ENCODE results near the gene NPB. TPM values are rescaled to one million over a fixed set of nuclear protein-coding genes. Genes with fewer than 3 reads are reported as not detected.

NPB gene
- total and polyA plus RNA-seq, 9 donors: 0.43 to 3.1 (median 1.3) TPM

- H3K27me3 ChIP-seq: no peaks in the 10 kb centered on the region
- no peak overlapping the region for H3K27ac ChIP-seq
- WGBS, 3 donors: 82 to 83% (median 82%) methylated on average over 14 to 15 of the region's 15 CpGs
- H3K9me3 ChIP-seq: no peaks in the 10 kb centered on the region
- intact Hi-C loops (cut with DNase I): no loop called here
- H3K4me1 ChIP-seq (ENCODE audit: insufficient read depth): peaks cover 19% of the 10 kb centered on the region
- no peaks in the 10 kb centered on the region for H3K36me3 ChIP-seq
- TF ChIP-seq, protein P1, sequence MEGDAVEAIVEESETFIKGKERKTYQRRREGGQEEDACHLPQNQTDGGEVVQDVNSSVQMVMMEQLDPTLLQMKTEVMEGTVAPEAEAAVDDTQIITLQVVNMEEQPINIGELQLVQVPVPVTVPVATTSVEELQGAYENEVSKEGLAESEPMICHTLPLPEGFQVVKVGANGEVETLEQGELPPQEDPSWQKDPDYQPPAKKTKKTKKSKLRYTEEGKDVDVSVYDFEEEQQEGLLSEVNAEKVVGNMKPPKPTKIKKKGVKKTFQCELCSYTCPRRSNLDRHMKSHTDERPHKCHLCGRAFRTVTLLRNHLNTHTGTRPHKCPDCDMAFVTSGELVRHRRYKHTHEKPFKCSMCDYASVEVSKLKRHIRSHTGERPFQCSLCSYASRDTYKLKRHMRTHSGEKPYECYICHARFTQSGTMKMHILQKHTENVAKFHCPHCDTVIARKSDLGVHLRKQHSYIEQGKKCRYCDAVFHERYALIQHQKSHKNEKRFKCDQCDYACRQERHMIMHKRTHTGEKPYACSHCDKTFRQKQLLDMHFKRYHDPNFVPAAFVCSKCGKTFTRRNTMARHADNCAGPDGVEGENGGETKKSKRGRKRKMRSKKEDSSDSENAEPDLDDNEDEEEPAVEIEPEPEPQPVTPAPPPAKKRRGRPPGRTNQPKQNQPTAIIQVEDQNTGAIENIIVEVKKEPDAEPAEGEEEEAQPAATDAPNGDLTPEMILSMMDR (IDR thresholded peaks at IDR 0.05): no peak
- TF ChIP-seq EP300 (IDR thresholded peaks at IDR 0.05): no peak
- TF ChIP-seq POLR2A (IDR thresholded peaks at IDR 0.05): no peak
- H3K4me3 ChIP-seq: no peak overlapping the region
- DNase-seq: no peak
These were observed 17.0 kb downstream of the NPB start for GRCh38 chr17:81918832-81919545.

DNA sequence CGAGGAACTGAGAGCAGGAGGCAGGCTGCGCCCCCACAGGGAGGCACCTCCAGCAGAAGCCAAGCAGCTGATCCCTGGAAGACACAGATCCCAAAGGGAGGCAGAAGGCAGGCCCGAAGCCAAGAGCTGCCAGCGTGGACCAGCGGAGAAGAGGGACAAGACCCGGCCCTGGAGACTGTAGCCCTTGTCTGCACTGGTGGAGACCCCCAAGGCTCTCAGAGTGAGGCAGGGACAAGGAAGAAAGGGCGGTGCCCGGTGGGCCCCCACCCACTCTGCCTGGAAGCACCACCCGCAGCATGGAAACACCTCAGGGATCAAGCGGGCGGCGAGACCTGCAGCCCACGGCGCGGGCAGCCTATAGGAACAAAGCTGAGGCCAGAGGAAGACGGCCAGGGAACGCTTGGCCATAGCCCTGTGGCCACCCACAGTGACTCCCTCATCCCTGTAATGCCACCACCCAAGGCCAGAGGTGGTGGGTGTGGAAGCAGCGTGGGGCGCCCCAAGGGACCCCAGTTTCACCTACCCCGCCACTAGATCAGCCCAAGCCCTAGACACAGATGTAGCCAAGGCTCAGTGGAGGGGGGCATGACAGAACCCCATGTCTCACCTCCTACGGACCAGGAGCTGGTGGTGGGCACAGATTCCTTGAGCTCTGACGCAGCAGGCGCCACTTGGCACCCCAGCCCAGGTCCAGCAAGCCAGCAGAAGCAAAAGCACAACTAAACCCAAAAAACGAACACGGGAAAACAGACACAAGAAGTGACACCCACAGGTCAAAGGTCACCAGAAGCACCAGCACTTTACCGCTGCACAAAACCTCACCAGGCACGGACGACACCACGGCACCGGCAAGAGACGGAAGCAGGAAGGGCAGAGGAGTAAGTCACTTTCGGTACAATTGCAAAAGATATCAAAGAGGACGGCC is 18.8 kb downstream of the NPB start:
- DNase-seq: no peak
- Histone ChIP-seq H3K27ac (no peak overlapping the region), H3K9me3 (no peaks in the 10 kb centered on the region), H3K4me3 (no peak overlapping the region), H3K36me3 (no peaks in the 10 kb centered on the region), H3K4me1 (ENCODE audit: insufficient read depth) (peaks cover 25% of the 10 kb centered on the region), H3K27me3 (no peaks in the 10 kb centered on the region)
- intact Hi-C loops (cut with DNase I): no loop called here
- WGBS, 3 donors: 66 to 77% (median 70%) methylated on average over 33 of the region's 33 CpGs
- TF ChIP-seq, protein P1 (IDR thresholded peaks at IDR 0.05): no peak
- TF ChIP-seq EP300 (IDR thresholded peaks at IDR 0.05): no peak
- no peak for TF ChIP-seq POLR2A (IDR thresholded peaks at IDR 0.05)

- H3K4me3 ChIP-seq: no peak overlapping the region
- H3K27me3 ChIP-seq: no peaks in the 10 kb centered on the region
- H3K4me1 ChIP-seq (ENCODE audit: insufficient read depth): peaks cover 30% of the 10 kb centered on the region
- no peaks in the 10 kb centered on the region for H3K9me3 ChIP-seq
- WGBS, 3 donors: 26 to 60% (median 52%) methylated on average over 3 of the region's 3 CpGs
- no peak overlapping the region for H3K27ac ChIP-seq
- DNase-seq: no peak
- intact Hi-C loops (cut with DNase I): no loop called here
- no peaks in the 10 kb centered on the region for H3K36me3 ChIP-seq
- TF ChIP-seq EP300 (IDR thresholded peaks at IDR 0.05) (no peak), POLR2A (IDR thresholded peaks at IDR 0.05) (no peak)
- TF ChIP-seq, protein P1 (IDR thresholded peaks at IDR 0.05): no peak
These were observed 19.5 kb downstream of the NPB start for GRCh38 chr17:81921537-81921862.

DNA sequence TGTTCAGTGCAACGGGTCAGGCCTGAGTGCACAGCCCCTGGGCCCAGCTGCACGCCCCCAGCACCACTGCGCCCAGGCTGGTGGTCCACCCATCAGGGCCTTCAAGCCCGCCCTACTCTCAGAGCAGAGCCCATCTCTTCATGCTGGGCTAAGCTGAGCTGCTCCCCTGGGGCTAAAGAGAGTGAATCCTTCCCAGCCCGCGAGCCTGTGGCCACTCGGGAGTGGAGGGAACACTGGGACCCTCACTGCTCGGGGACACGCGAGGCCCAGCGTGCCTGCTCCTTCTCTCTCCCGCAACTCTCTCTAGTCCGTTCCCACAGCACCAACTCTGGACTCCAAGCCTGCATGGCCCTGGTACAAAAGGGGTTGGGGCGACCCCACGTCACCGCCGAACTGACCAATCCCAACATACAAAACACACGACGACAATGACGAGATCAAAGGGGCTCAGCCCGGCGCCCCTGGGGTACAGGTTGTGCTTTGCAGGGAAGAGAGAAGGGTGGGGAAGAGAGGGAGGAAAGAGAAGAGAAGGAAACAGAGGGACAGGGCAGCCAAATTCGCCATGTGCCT is 20.0 kb downstream of the NPB start:
- WGBS, 3 donors: 89 to 94% (median 90%) methylated on average over 23 of the region's 23 CpGs
- H3K27me3 ChIP-seq: no peaks in the 10 kb centered on the region
- intact Hi-C loops (cut with DNase I): no loop called here
- peaks cover 29% of the 10 kb centered on the region for H3K4me1 ChIP-seq (ENCODE audit: insufficient read depth)
- no peak overlapping the region for H3K27ac ChIP-seq
- no peak for TF ChIP-seq EP300 (IDR thresholded peaks at IDR 0.05)
- TF ChIP-seq POLR2A (IDR thresholded peaks at IDR 0.05): no peak
- TF ChIP-seq, protein P1 (IDR thresholded peaks at IDR 0.05): no peak
- no peak for DNase-seq
- no peaks in the 10 kb centered on the region for H3K9me3 ChIP-seq
- no peaks in the 10 kb centered on the region for H3K36me3 ChIP-seq
- no peak overlapping the region for H3K4me3 ChIP-seq

Data from ovary (tissue), 9 donors.